Skeletal muscle satellite cell (primary cell): ENCODE results near the gene PMP22.

ENCODE experiments used
- H3K27me3 ChIP-seq: 2 replicates; pipeline ENCODE4 v1.7.0; 2013; ENCODE audit warnings: low read length; ENCODE audit not compliant: control insufficient read depth, insufficient read depth
- H3K36me3 ChIP-seq: 2 replicates; pipeline ENCODE4 v1.7.0; 2013; ENCODE audit warnings: mild to moderate bottlenecking, control low read depth, low read length; ENCODE audit not compliant: insufficient read depth
- H3K4me1 ChIP-seq: 2 replicates; pipeline ENCODE4 v1.7.0; 2013; ENCODE audit warnings: low read length; ENCODE audit not compliant: control insufficient read depth, insufficient read depth
- H3K4me2 ChIP-seq: 2 replicates; pipeline ENCODE4 v1.7.0; 2013; ENCODE audit warnings: mild to moderate bottlenecking, low read length
- H3K4me3 ChIP-seq: 2 replicates; pipeline ENCODE4 v1.7.0; 2013; ENCODE audit warnings: low read length
- H3K9ac ChIP-seq: 2 replicates; pipeline ENCODE4 v1.7.0; 2013; ENCODE audit warnings: mild to moderate bottlenecking, low read depth, low read length, moderate library complexity
- H3K9me3 ChIP-seq: replicated peaks from 2 replicates; pipeline ENCODE4 v1.7.0; 2013; ENCODE audit warnings: mild to moderate bottlenecking, control low read depth, low read length

Gene PMP22

DNA sequence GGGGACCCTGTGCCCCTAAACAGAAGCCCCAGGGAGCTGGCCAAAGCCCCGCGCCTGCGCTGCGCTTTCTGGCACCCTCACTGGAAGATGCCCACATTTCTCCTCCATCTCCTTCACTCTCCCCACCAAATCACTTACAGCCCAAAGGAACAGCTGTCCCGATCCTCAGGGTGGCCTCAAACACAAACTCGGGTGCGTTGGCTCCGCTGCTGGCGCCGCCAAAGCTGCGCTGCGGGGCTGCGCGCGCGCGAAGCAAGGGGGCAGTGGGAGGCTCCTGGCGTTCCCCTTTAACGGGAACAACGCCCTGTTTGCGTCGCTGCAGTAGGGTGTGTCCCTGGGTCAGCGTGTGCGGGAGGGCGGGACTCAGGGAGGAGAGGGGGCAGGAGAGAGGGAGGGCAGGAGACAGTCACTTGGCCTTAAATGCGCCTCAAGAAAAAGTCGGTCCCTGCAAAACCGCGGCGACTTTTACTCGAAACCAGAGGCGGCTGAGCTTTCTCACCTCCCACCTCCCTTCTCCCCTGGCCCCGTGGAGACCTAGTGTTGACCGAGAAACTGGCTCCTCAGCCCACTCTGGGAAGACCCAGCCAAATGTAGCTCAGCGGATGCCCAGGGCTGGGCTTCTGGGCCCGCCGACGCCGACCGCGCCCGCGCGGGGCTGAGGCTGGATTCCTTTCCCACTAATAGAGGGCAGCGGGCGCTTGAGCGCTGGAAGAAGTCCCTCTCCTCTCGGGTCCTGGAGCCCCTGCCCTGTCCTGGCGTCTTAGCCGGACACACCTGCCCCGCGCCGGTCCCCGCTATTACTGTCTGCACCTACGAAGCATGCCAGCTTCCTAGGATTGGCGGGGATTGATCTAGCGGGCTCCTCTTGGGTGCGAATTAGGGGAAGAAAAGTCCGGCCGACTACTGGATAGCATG, 2.6 kb downstream of the PMP22 start:
- H3K4me1 ChIP-seq, result peaks cover 32% of the 10 kb centered on the region
- peak overlapping the region; percentile 95 for H3K4me2 ChIP-seq
- H3K36me3 ChIP-seq, result peaks cover 17% of the 10 kb centered on the region
- no peaks in the 10 kb centered on the region for H3K9me3 ChIP-seq
- peaks cover 31% of the 10 kb centered on the region for H3K27me3 ChIP-seq
- H3K4me3 ChIP-seq, result peak overlapping the region; percentile 86
- peak overlapping the region; percentile 93 for H3K9ac ChIP-seq

DNA sequence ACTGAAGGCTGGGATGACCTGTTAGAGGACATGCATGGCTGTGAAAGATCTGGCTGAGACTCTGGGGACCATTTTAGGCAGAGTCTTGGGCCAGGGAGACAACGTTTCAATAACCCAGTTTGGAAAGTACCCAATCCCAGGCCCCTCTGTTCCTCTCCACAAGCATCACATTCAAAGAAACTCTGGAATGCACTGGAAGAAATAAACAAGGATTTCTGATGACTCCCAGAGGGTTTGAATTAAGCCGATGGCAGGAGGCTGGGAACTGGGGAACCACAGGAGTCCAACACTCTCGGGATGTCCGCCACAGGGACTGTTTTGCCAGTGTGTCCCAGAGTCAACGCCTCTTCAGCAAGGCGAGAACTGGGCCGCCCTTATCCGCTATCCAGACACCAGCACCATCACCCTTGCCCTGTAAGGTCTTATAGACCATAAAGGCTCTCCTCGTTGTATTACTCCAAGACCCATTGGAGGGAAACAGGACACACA, 3.3 kb downstream of the PMP22 start:
- Histone ChIP-seq H3K4me3 (peak overlapping the region; percentile 86), H3K9me3 (no peaks in the 10 kb centered on the region), H3K9ac (peak overlapping the region; percentile 93), H3K27me3 (peaks cover 24% of the 10 kb centered on the region), H3K4me1 (peaks cover 39% of the 10 kb centered on the region), H3K36me3 (peaks cover 22% of the 10 kb centered on the region), H3K4me2 (peak overlapping the region; percentile 95)

GRCh38 chr17:15261258-15261801, 3.8 kb downstream of the PMP22 start:
- Histone ChIP-seq H3K4me2 (peak overlapping the region; percentile 95), H3K9ac (peak overlapping the region; percentile 93), H3K9me3 (no peaks in the 10 kb centered on the region), H3K36me3 (peaks cover 26% of the 10 kb centered on the region), H3K4me1 (peaks cover 44% of the 10 kb centered on the region), H3K27me3 (peaks cover 19% of the 10 kb centered on the region), H3K4me3 (peak overlapping the region; percentile 86)

GRCh38 chr17:15260376-15261257, 4.5 kb downstream of the PMP22 start:
- peaks cover 51% of the 10 kb centered on the region for H3K4me1 ChIP-seq
- H3K9me3 ChIP-seq, result no peaks in the 10 kb centered on the region
- H3K36me3 ChIP-seq, result peaks cover 33% of the 10 kb centered on the region
- H3K27me3 ChIP-seq, result peaks cover 12% of the 10 kb centered on the region
- H3K4me3 ChIP-seq, result peak overlapping the region; percentile 86
- peak overlapping the region; percentile 93 for H3K9ac ChIP-seq
- H3K4me2 ChIP-seq, result peak overlapping the region; percentile 95

DNA sequence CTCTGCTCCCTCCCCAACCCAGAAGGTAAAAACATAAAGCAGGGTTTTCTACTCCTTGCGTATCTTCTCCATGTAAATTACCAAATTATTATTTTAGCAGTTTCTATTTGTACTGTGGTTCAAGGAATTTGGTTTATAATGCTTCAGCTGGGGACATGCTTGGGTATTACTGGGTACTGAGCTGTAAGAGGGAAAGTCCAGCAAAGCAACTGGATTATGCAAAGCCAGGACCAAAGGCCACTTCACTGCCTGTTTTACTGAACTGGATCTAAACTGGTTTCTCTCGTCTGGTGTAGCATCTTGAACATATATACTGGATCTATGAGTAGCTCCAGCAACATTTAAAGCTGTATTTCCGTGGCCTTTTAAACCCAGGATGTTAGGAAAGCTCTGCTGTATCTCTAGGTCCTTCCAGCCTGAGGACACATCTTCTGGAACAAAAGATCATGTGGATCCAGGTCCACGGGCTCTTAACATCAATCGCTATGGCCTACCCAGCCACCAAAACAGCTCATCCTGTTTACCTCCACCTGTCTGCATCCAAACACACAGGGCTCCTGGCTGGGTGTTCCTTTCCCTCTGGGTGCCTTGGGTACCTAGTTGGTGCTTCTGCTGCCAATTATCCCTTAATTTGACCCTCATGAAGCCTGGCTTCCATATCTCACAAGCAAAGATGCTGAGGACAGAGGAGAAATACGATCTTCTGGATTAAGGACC, 7.2 kb downstream of the PMP22 start:
- peaks cover 51% of the 10 kb centered on the region for H3K36me3 ChIP-seq
- no peaks in the 10 kb centered on the region for H3K27me3 ChIP-seq
- peaks cover 43% of the 10 kb centered on the region for H3K4me1 ChIP-seq
- no peak overlapping the region for H3K4me3 ChIP-seq
- no peaks in the 10 kb centered on the region for H3K9me3 ChIP-seq
- peak overlapping the region; percentile 63 for H3K4me2 ChIP-seq
- H3K9ac ChIP-seq, result peak overlapping the region; percentile 35

GRCh38 chr17:15257258-15257788, 7.8 kb downstream of the PMP22 start:
- Histone ChIP-seq H3K4me3 (peak overlapping the region; percentile 11), H3K9me3 (no peaks in the 10 kb centered on the region), H3K4me2 (peak overlapping the region; percentile 63), H3K36me3 (peaks cover 56% of the 10 kb centered on the region), H3K27me3 (no peaks in the 10 kb centered on the region), H3K4me1 (peaks cover 41% of the 10 kb centered on the region), H3K9ac (peak overlapping the region; percentile 35)

DNA sequence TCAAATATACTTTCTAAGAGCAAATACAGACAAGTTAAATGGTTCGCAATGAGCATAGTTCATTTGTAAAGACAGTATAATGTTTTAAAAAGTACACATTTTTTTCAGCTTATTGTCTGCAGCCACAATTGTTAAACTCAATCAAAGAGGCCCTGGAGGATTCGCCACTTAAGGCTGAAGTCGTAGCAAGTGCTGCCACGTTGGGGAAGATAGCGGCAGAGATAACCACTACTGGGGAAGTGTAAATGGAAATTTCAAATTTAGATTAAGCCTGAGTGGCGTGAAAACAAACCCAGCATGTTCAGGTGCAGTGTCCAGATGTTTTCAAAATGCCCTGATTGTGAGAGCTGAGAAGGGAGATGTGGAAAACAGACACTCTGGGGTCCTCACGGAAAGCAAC, 8.4 kb downstream of the PMP22 start:
- H3K9me3 ChIP-seq, result no peaks in the 10 kb centered on the region
- H3K4me2 ChIP-seq, result peak overlapping the region; percentile 63
- H3K4me3 ChIP-seq, result peak overlapping the region; percentile 11
- H3K4me1 ChIP-seq, result peaks cover 41% of the 10 kb centered on the region
- no peaks in the 10 kb centered on the region for H3K27me3 ChIP-seq
- peak overlapping the region; percentile 22 for H3K9ac ChIP-seq
- H3K36me3 ChIP-seq, result peaks cover 62% of the 10 kb centered on the region

- no peaks in the 10 kb centered on the region for H3K9me3 ChIP-seq
- H3K9ac ChIP-seq, result no peak overlapping the region
- peaks cover 70% of the 10 kb centered on the region for H3K36me3 ChIP-seq
- no peak overlapping the region for H3K4me2 ChIP-seq
- no peaks in the 10 kb centered on the region for H3K27me3 ChIP-seq
- H3K4me3 ChIP-seq, result no peak overlapping the region
- peaks cover 41% of the 10 kb centered on the region for H3K4me1 ChIP-seq
Measured at GRCh38 chr17:15255713-15256454, 9.2 kb downstream of the PMP22 start.

GRCh38 chr17:15250135-15250860, 14.8 kb downstream of the PMP22 start:
- Histone ChIP-seq H3K4me1 (peaks cover 5% of the 10 kb centered on the region), H3K4me3 (no peak overlapping the region), H3K4me2 (no peak overlapping the region), H3K9me3 (no peaks in the 10 kb centered on the region), H3K27me3 (no peaks in the 10 kb centered on the region), H3K9ac (no peak overlapping the region), H3K36me3 (peaks cover 53% of the 10 kb centered on the region)

- peaks cover 8% of the 10 kb centered on the region for H3K4me1 ChIP-seq
- no peaks in the 10 kb centered on the region for H3K9me3 ChIP-seq
- H3K4me2 ChIP-seq, result no peak overlapping the region
- H3K9ac ChIP-seq, result no peak overlapping the region
- no peaks in the 10 kb centered on the region for H3K27me3 ChIP-seq
- H3K36me3 ChIP-seq, result peaks cover 53% of the 10 kb centered on the region
- H3K4me3 ChIP-seq, result no peak overlapping the region
Measured at GRCh38 chr17:15249487-15249886, 15.6 kb downstream of the PMP22 start.
